NCI-H446 treated with DMSO at 0.1 percent for 48 hours (cell line): ENCODE data around the gene ZNF821.
"Not testable (repeated sequence)": the region's sequence is repeated elsewhere in the genome, so short reads cannot be mapped to it uniquely, and the experiment has no call there.

Experiments used
- DNase-seq: peaks from one replicate; lab custom pipeline; 2025; lab: John Stamatoyannopoulos, UW

Gene ZNF821, protein sequence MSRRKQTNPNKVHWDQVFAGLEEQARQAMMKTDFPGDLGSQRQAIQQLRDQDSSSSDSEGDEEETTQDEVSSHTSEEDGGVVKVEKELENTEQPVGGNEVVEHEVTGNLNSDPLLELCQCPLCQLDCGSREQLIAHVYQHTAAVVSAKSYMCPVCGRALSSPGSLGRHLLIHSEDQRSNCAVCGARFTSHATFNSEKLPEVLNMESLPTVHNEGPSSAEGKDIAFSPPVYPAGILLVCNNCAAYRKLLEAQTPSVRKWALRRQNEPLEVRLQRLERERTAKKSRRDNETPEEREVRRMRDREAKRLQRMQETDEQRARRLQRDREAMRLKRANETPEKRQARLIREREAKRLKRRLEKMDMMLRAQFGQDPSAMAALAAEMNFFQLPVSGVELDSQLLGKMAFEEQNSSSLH

GRCh38 chr16:71883849-71884638 is at the start of gene ZNF821:
Gene ZNF821, minus strand, starts transcription at chr16:71884182. Its CDS starts 4,236 bp downstream, at chr16:71879946.
- peak; percentile 36 for DNase-seq

DNA sequence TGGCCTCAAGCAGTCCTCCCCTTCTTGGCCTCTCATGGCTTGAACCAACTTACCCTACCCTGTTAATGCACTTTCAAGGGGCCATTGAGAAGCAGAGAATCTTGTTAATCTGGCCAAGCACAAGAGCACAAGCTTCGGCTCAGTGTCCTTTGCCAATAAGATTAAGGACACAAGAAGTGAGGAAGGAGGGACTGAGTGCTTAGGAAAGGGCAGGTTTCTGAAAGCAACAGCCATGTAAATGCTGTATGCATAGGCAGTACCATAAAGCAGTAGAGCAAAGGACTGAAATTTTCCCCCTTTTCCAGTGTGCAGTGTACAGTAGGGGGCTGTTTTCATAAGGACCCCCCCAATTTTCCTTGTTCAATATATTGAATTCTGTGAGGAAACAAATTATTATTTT is 49.0 kb upstream of the ZNF821 start:
- DNase-seq: no peak

- DNase-seq: no peak
Measured at GRCh38 chr16:71931599-71931998, 47.6 kb upstream of the ZNF821 start.

DNA sequence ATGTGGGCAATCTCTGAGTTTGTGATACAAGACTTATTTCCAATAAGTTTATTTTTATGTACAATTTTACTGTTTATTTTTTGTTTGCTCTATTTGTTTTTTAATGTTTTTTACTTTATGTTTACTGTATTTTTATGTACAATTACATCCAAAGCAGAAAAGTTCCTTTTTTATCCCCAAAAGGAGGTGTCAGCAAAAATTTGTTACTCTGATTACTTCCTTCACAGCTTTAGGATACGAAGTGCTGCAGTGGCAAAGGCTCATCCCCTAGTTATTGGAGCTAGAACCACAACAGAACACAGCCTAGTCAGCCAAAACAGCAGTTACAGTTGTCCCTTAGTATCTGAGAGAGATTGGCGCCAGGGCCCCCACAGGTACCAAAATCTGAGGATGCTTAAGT is 47.0 kb upstream of the ZNF821 start:
- DNase-seq: no peak

DNA sequence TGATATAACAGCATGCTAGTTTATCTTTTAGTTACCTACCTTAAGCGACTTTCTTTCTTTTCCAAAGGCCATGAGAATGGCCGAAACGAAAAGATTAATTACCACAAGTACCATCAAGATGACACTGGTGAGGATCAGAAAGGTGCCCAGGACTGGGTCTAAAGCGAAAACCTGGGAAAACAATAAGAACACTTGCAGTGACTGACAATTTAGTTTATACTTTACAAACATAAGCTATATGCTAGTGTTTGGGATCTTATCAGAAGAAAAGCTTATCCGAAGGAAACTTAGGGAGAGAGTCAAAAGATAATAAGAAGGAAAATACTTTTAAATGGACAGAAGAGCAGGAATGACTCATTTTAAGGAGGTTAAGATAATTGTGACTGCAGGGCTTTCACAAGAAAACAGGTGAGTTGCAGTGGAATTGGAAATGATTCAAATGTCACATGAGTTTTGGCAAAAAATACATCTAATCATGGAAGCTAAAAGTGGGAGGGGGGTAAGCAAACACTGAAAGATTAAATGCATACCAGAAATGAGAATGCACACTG is 46.1 kb upstream of the ZNF821 start:
- DNase-seq: no peak

DNA sequence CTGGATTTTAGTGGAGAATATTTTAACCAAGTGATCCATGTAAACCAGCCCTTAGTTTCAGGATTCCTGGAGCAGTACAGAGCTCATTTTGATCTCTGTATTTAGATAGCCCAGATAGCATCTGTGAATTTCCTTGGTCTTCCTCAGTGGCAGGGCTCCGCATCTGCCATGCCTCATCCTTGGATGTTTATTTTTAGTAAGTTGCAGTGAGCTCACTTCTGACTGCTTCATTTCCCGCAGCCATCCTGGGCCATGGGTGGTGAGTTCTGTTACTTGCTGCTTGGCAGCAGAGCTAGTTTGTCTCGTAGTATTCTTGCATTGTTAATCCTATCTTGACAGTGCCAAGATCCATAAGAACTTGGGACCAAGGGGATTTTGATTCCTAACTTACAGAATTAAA is 45.1 kb upstream of the ZNF821 start:
- no peak for DNase-seq

DNA sequence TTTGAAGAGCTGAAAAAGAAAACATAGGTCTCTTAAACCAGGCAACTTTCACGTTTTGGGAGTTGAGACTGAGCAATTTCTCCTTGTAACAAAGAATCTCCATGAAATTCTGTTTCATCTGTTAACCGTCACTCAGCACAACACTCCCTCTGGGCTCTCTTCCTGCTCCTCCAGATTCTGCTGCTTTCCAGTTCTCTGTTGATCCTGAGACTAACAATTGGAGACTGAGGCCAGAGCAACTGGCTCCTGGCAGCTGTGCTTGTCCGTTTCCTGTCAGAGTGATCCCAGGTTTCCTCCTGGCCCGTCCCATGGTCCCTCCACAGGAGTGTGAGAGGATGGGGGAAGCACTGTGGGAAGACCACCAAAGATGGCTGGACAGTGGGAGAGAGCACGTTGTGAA is 43.8 kb upstream of the ZNF821 start:
- DNase-seq: no peak

- DNase-seq: peak; percentile 69
Measured at GRCh38 chr16:71927383-71927782, 43.4 kb upstream of the ZNF821 start.

DNA sequence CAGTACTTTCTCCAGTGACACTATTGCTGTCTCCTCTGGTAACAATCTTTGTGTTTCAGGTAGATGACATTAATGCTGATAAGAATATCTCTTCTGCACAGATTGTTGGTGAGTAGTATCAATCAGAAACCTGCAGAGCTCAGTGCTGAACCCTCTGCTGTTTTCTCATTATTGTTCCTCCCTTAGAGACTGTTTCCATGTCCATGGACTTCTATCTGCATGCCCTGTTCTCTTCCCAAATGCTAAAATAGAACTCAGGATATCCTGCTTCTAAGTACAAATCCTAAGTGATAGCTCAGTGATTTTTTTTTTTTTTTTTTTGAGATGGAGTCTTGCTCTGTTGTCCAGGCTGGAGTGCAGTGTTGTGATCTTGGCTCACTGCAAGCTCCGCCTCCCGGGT is 40.7 kb upstream of the ZNF821 start:
- no peak for DNase-seq

GRCh38 chr16:71923941-71924690 is 40.1 kb upstream of the ZNF821 start:
- DNase-seq: no peak

DNA sequence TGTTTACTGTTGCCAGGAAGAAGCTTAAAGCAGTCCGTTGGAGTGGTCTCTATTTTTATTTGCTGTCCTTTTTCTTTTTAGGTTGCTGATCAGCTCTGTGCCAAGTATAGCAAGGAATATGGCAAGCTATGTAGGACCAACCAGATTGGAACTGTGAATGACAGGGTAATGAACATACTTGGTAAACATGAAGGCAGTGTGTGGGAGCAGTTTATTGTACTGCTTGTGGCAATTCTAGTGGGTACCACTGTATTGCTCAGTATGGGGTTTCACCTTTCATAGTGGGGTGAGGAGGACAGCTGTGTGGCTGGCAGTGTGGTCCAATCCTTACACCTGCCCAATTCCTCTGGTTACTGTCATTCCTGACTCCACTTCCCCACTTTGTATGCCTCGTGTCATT is 36.7 kb upstream of the ZNF821 start:
- no peak for DNase-seq

GRCh38 chr16:71919035-71919434 is 35.1 kb upstream of the ZNF821 start:
- DNase-seq: no peak

DNA sequence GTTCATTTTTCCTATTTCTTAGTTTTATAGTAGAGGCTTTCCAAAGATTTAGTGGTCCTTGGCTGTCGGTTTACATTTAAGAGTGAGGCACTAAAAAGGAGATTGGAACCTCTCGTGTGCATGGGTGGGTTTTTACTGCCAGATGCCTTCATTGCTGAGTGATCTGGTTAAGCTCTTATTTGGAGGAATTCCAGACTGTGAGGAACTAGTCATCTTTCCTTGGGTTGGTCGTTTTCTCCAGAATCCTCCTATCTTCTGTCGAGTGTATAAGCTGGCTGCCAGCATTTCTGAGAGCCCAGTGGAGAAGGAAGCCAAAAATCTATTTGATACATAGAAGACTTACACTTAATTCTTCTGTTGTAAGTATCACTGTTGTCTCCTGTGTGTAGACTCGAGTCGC is 33.9 kb upstream of the ZNF821 start:
- DNase-seq: peak; percentile 16

DNA sequence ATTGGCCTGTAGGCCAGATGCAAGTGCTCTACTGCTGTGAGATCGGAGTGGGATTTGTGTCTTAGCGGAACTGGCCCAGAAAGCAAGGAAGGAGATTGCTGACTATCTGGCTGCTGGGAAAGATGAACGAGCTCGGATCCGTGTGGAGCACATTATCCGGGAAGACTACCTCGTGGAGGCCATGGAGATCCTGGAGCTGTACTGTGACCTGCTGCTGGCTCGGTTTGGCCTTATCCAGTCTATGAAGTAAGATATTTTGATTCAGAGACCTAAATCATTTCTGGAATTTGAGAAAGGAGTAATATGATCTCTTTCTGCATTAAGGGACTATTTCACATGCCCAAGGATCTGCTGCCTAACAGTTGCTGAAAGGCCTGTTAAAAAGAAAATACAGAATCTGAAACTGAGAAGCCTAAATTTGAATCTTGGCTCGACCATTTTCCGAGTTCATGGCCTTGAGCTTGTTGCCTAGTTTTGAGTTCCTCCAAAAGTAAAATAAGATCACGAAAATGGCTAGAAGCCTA is 32.5 kb upstream of the ZNF821 start:
- DNase-seq: no peak

GRCh38 chr16:71915350-71915749 is 31.4 kb upstream of the ZNF821 start:
- DNase-seq: no peak

GRCh38 chr16:71914802-71915201 is 30.8 kb upstream of the ZNF821 start:
- DNase-seq: no peak

DNA sequence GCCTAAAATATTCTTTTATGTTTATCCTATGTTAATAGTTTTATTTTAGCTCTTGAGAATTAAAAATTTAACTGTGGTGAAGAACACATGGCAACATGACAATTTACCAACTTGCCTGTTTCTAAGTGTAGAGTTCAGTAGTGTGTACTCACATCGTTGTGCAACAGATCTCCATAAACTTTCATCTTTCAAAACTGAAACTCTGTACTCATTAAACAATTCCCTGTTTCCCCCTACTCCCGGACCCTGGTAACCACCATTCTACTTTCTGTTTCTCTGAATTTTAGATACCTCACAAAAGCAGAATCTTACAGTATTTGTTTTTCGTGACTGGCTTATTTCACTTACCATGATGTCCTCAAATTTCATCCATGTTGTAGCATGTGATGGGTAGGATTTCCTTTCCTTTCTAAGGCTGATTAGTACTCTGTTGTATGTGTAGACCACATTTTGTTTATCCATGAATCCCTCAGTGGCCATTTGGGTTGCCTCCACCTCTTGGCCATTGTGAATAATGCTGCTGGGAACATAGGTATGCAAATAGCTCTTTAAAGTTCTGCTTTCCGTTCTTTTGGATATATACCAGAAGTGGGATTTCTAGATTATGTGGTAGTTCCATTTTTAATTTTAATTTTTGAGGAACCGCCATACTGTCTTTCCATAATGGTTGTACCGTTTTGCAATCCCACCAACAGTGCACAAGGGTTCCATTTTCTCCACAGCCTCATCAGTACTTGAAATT is 28.7 kb upstream of the ZNF821 start:
- DNase-seq: no peak

DNA sequence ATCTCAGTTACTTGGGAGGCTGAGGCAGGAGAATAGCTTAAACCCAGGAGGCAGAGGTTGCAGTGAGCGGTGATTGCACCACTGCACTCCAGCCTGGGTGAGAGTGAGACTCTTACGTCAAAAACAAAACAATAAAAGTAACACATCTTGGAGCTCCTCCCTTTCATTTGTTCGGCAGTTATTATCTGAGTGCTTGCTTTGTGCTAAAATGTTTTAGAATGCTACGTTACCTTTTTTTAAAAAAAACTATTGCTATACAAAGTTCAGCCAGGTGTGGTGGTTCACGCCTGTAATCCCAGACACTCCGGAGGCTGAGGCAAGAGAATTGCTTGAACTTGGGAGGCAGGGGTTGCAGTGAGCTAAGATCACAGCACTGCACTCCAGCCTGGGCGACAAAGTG is 27.1 kb upstream of the ZNF821 start:
- DNase-seq: no peak

GRCh38 chr16:71905765-71906164 is 21.8 kb upstream of the ZNF821 start:
- DNase-seq: not testable (repeated sequence)

DNA sequence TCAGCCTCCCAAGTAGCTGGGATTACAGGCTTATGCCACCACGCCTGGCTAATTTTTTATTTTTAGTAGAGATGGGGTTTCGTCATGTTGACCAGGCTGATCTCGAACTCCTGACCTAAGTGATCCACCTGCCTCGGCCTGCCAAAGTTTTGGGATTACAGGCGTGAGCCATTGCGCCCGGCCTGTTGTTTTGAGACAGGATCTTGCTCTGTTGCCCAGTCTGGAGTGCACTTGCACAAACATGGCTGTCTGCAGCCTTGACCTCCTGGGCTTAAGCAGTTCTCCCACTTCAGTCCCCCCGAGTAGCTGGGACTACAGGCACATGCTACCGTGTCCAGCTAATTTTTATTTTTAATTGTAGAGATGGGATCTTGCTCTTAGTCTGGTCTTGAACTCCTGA is 20.3 kb upstream of the ZNF821 start:
- no peak for DNase-seq

DNA sequence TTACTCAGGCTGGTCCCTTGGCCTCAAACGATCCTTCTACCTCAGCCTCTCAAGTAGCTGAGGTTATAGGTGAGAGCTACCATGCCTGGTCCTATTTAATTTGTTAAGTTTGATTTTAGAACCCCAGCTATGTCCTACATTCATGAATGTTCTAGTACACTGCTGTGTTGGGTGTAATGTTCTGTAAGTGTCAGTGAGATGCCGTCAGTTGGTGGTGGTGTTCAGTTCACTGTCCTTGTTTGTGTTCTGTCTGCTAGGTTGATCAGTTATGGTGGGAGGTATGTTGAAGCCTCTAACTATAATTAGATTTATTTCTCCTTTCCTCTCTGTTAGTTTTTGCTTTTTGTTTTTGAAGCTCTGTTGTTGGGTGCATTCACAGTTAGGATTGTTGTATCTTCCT is 19.6 kb upstream of the ZNF821 start:
- no peak for DNase-seq
